GM20431 (cell line): Measurements from ENCODE around the gene UBE2S.
"Not testable (repeated sequence)": the region's sequence is repeated elsewhere in the genome, so short reads cannot be mapped to it uniquely, and the experiment has no call there.

Experiments used
- in situ Hi-C: fragments of 300-500 bp; cut with MseI, MboI; formaldehyde crosslinking; loops from one replicate; pipeline ENCODE4 v1.15.0; 2020; ENCODE audit warnings: low sequenced_read_pairs; ENCODE audit not compliant: unreplicated experiment

Gene UBE2S

GRCh38 chr19:55441319-55441691 is 33.7 kb upstream of the UBE2S start:
- in situ Hi-C loops, result no loop called here

- in situ Hi-C loops, result no loop called here
These were observed 33.0 kb upstream of the UBE2S start for GRCh38 chr19:55440411-55441105.

DNA sequence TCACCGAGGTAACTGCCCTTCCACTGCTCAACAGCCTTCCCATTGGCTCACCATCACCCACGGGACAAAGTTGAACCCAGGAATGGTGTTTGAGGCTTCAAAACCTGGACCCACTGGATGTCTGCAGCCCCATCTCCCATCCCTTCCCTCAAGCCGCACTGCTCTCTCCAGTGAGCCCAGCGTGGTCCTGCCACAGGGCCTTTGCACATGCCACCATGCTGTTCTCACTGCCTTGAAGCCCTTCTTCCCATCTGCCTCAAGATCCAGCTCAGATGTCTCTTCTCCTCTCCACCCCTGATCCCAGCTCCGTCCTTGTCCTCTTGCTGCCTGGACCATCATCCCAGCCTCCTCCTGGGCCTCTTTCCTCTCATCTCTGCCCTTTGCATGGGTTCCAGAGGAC is 31.5 kb upstream of the UBE2S start:
- in situ Hi-C loops, result no loop called here

DNA sequence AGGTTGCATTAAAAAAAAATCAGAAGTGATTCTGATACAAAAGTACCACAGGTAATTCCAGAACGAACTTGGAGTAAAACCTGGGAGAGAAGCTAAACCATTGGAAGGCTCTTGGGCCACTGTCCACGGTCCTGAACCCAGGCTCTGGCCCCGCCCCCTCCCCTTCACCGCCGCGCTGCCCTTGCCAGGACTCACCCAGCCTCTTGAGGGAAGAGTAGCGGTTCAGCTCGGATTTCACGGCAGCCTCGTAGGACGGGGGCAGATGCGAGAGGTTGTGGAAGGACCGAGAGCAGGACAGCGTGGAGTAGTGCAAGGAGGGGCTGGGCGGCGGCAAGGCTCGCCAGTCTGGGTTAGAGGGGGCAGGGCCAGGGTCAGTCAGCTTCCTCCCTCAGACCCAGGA is 29.8 kb upstream of the UBE2S start:
- in situ Hi-C loops, result no loop called here

DNA sequence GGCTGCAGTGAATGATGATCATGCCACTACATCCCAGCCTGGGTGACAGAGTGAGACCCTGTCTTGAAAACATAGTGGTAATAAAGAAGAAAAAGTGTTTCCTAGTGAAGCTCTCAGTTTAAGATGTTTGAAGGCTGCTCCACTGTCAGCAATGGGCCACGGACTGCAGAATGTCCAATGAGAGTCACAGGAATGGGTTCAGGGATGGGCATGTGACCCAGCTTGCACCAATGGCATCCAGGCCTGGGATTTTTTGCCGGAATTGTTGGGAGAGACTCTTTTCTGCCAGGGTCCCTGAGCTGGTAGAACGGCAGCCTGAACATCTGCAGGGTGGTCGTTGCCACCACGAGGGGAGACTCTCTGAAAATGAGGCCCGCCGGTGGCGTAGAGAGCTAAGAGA is 29.3 kb upstream of the UBE2S start:
- in situ Hi-C loops, result no loop called here

GRCh38 chr19:55435020-55435419 is 27.4 kb upstream of the UBE2S start:
- in situ Hi-C loops, result no loop called here

- in situ Hi-C loops, result no loop called here
These were observed 26.9 kb upstream of the UBE2S start for GRCh38 chr19:55434356-55434919.

DNA sequence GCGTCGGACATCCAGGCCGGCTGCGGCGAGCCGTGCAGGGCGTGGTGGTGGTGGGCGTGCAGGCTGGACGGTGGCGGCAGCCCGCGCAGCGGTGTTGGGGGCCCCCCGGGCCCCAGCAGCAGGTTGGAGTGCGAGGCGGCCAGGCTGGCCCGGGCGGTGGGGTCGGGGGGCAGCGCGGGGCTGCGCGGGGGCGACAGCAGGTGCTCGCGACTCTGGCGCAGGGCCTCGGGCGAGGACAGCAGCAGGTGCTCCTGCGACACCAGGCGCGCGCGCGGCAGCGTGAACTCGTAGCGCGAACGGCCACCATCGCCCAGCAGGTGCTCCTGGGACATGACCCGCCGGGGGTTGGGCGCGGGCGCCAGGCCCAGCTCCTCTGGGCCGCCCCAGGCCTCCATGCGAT is 25.7 kb upstream of the UBE2S start:
- in situ Hi-C loops, result no loop called here

DNA sequence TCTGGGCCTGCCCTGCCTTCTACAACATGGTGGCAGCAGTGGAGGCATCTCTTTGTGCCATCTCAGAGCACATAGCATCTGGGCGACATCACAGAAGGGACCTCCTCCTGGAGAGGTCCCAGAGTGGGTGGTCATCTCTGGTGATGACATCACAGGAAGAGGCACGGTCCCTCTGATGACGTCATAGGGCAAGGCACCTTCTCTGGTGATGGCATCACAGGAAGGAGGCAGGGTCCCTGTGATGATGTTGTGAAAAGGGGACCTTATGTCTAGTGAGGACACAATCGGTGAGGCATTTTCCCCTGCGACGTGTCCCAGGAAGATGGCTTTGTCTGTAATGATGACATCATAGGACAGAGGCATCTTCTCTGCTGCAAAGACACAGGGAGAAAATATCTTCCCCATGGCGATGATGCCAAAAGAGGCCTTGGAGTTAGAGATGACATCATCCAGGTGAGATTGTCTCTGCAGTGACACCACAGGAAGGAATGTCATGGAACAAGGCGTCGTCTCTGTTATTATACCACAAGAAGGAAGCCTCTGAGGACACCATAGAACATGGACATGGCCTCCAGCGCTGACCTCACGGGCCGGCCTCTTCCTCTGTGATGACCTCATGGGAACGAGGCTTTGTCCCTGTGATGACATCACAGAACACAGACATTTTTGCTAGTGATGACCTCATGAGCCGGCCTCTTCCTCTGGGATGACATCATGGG is 24.8 kb upstream of the UBE2S start:
- in situ Hi-C loops, result no loop called here

DNA sequence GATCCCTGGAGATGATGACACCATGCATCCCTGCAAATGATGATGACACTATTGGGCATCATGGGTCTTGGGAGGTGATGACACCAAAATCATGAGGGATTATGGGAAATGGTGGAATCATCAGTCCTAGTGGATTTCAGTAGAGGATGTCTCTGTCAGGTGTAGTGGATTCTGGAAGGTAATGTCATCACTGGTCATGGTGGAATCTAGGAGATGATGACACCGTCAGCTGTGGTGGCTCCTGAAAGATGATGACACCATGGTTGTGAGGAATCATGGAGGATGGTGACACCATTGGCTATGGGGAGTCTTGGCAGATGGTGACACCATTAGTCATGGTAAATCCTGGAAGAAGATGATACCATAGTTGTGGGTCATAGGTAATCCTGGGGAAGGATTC is 23.6 kb upstream of the UBE2S start:
- in situ Hi-C loops, result no loop called here

- in situ Hi-C loops, result no loop called here
These were observed 18.5 kb upstream of the UBE2S start for GRCh38 chr19:55426042-55426441.

DNA sequence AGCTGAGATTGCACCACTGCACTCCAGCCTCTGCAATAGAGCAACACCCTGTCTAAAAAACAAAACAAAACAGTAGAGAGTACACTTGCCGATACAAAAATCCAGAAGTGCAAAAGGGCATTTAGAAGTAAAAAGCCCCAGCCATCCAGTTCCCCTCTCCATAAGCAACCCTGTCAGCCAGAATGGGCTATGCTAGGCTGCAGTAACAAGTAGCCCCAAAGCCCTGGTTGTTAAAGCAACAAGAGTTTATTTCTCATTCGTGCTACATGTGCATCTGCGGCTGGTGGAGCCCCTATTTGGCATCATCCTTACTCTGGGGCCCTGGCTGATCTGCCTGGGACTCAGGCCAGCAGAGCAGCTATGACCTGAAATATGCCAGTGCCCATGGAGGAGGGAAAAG is 16.9 kb upstream of the UBE2S start:
- in situ Hi-C loops, result no loop called here

DNA sequence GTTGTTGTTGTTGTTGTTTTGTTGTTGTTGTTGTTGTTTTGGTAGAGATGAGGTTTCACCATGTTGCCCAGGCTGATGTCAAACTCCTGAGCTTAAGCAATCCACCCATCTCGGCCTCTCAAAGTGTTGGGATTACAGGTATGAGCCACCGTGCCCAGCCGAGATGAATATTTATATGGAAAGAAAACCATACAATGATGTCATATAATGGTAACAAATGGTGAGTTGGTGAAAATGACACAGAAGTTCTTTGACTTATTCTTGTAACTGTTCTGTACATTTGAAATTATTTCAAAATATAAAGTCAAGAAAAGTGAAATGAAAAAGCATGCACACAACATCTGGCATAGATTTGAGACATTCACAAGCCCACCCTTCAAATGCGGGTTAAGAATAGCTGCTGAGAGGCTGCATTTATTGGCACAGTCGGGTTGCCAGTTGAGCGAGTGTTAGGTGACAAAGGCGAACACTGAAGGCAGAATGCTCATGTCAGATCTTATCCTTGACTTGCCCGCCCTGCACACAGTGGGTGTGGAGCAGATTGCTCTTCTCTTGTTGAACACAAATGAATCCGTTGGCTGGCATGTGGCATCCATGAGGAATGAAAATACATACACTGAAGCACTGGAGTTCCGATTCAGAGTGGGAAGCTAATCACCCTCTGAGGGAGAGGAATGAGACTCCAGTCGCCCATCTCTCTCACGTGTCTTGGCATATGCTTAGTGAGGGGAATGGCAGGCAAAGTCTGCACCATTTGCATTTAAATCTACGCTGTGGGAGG is 15.8 kb upstream of the UBE2S start:
- in situ Hi-C loops, result no loop called here

GRCh38 chr19:55421281-55421680 is 13.7 kb upstream of the UBE2S start:
- in situ Hi-C loops, result not testable (repeated sequence)

- in situ Hi-C loops, result no loop called here
These were observed 12.1 kb upstream of the UBE2S start for GRCh38 chr19:55419624-55420236.

DNA sequence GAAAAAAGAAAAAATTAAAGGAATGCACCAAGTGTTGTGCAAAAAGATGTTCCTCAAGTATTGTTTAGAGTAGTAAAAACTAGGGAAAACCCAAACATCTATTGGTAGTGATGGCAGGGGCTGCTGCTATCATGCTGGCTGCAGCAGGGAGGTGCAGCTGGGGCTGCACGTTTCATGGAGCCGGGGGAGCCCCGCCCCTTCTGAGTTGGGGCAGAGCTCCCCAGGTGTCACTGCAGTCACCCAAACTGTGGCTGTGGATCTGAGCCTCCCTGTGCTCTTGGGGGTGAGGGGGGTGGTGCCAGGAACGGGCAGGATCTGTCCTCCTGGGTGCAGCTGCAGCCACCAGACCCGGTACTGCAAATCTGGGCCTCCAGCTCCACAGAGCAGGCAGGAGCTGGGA is 11.5 kb upstream of the UBE2S start:
- in situ Hi-C loops, result no loop called here

DNA sequence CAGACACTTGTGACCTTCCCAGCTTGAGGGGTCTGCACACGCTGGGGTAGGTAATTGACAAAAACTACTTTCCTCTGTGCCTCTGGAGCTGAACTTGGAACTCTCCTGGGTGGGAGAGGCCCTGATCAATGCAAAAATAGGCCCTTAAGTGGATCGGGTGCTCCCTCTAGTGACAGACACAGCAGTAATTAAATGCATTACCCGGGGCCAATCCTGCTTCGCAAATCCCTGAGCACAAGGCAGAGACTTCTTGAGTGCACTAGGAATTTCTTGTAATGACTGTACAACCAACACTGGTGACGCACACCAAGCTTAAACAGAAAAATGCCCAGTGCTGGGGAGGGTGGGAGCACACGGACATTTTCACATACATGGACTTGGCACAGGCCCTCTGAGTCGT is 10.6 kb upstream of the UBE2S start:
- in situ Hi-C loops, result no loop called here

GRCh38 chr19:55410168-55410567 is 2.6 kb upstream of the UBE2S start:
- in situ Hi-C loops, result no loop called here

DNA sequence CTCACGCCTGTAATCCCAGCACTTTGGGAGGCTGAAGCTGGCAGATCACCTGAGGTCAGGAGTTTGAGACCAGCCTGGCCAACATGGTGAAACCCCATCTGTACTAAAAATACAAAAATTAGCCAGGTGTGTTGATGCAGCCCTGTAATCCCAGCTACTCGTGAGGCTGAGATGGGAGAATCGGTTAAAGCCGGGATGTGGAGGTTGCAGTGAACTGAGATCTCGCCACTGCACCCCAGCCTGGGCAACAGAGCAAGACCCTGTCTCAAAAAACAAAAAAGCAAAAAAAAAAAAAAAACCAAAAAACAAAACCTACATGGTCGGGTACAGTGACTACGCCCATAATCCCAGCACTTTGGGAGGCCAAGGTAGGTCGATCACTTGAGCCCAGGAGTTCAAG is 1.6 kb upstream of the UBE2S start:
- in situ Hi-C loops, result not testable (repeated sequence)

GRCh38 chr19:55408533-55408872 is 915 bp upstream of the UBE2S start:
- in situ Hi-C loops, result no loop called here
